Gastrocnemius medialis (tissue), 4 donors: ENCODE measurements around the gene RNF40.

Experiments
- CTCF ChIP-seq, 5 experiments: fragments of 450-650 bp in 3 of 5; fragments of 200-600 bp in 2 of 5; sonication (generic) in 2 of 5; IDR thresholded peaks in 4 of 5; conservative IDR thresholded peaks in 1 of 5; 1 replicate in 4 of 5; 2 replicates in 1 of 5; pipeline ENCODE4 v1.5.1; 2016 to 2019; ENCODE audit warnings: antibody characterized with exemption in 5 of 5, mild to moderate bottlenecking in 3 of 5, moderate library complexity in 3 of 5
- POLR2A ChIP-seq, 2 donors: fragments of 450-650 bp; IDR thresholded peaks; one replicate each; pipeline ENCODE4 v1.6.1; 2017; ENCODE audit warnings: antibody characterized with exemption in 2 of 2, mild to moderate bottlenecking in 2 of 2, moderate library complexity in 2 of 2

- TF ChIP-seq CTCF (IDR thresholded peaks at IDR 0.05 in 4 of 5, conservative IDR thresholded peaks at IDR 0.05 in 1 of 5) (no peak), POLR2A (IDR thresholded peaks at IDR 0.05) (no peak)
Measured at GRCh38 chr16:30721167-30721566, 41.0 kb upstream of the RNF40 start.
